ENCODE results near the gene NCAPD2.

The NCAPD2 gene

GRCh38 chr12:6450869-6451347 lies 43.0 kb upstream of the NCAPD2 start:
- no peak for TF ChIP-seq CREB1 (IDR thresholded peaks at IDR 0.05; ENCODE audit: low read depth)
- no peak for TF ChIP-seq ZBTB7A (IDR thresholded peaks at IDR 0.05; ENCODE audit: low read depth)
- TF ChIP-seq, protein P1, sequence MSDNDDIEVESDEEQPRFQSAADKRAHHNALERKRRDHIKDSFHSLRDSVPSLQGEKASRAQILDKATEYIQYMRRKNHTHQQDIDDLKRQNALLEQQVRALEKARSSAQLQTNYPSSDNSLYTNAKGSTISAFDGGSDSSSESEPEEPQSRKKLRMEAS (IDR thresholded peaks at IDR 0.05), result no peak
- no peak for TF ChIP-seq NFIC (IDR thresholded peaks at IDR 0.05)

- TF ChIP-seq RAD21 (IDR thresholded peaks at IDR 0.05; ENCODE audit: low read depth) (no peak), EGR1 (IDR thresholded peaks at IDR 0.05) (no peak), TEAD4 (IDR thresholded peaks at IDR 0.05) (no peak), YY1 (IDR thresholded peaks at IDR 0.05; ENCODE audit: low read depth) (no peak), EP300 (IDR thresholded peaks at IDR 0.05; ENCODE audit: borderline replicate concordance) (no peak), CREB1 (IDR thresholded peaks at IDR 0.05; ENCODE audit: low read depth) (no peak), CEBPB (IDR thresholded peaks at IDR 0.05) (no peak), TAF1 (IDR thresholded peaks at IDR 0.05; ENCODE audit: low read depth) (no peak), ZBTB7A (IDR thresholded peaks at IDR 0.05; ENCODE audit: low read depth) (no peak), TCF12 (IDR thresholded peaks at IDR 0.05; ENCODE audit: low read depth) (no peak), NFIC (IDR thresholded peaks at IDR 0.05) (no peak), FOXM1 (IDR thresholded peaks at IDR 0.05; ENCODE audit: borderline replicate concordance, low read depth) (no peak), REST (IDR thresholded peaks at IDR 0.05; ENCODE audit: low read depth) (no peak)
- TF ChIP-seq, protein P2, sequence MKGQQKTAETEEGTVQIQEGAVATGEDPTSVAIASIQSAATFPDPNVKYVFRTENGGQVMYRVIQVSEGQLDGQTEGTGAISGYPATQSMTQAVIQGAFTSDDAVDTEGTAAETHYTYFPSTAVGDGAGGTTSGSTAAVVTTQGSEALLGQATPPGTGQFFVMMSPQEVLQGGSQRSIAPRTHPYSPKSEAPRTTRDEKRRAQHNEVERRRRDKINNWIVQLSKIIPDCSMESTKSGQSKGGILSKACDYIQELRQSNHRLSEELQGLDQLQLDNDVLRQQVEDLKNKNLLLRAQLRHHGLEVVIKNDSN (IDR thresholded peaks at IDR 0.05), result no peak
- TF ChIP-seq, protein P1 (IDR thresholded peaks at IDR 0.05), result no peak
Observed at GRCh38 chr12:6451348-6452244, 42.3 kb upstream of the NCAPD2 start, which contains the start of gene TAPBPL. Gene TAPBPL (plus strand): TSS chr12:6452042. CDS start chr12:6452249, 207 bp downstream.

DNA sequence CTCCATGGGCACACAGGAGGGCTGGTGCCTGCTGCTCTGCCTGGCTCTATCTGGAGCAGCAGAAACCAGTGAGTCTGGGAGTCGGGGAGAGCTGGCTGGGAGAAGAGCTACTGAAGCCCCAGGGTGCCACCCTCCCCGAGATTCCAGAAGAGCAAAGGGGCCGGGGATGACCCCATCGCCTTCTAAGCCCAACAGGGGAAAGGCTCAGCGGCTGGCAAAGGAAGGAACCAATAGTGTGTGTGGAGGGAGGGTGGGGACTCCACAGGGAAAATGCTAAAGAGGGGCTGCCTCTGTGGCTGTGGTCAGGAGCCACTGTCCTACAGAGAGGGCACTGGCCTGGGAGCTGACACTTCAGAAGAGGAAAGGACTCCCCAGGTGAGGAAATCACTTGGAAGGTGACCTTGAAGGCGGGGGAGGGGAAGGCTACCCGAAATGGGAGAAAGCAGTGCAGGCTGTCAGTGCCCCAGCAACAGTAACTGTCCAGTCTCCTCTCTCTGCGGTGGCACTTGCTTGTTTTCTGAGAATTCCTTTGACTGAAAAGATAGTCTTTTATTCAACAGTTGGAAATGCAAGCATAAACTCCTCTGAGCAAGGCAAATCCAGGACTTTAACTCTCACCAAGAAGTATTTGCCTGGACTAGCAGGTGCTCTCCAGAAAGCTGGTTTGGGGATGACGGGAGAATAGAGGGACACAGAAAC lies 41.5 kb upstream of the NCAPD2 start:
- TF ChIP-seq, protein P2 (IDR thresholded peaks at IDR 0.05), result no peak
- no peak for TF ChIP-seq CREB1 (IDR thresholded peaks at IDR 0.05; ENCODE audit: low read depth)
- TF ChIP-seq RAD21 (IDR thresholded peaks at IDR 0.05; ENCODE audit: low read depth), result no peak
- no peak for TF ChIP-seq EP300 (IDR thresholded peaks at IDR 0.05; ENCODE audit: borderline replicate concordance)
- TF ChIP-seq NFIC (IDR thresholded peaks at IDR 0.05), result no peak
- TF ChIP-seq CEBPB (IDR thresholded peaks at IDR 0.05), result no peak
- TF ChIP-seq YY1 (IDR thresholded peaks at IDR 0.05; ENCODE audit: low read depth), result no peak
- no peak for TF ChIP-seq TAF1 (IDR thresholded peaks at IDR 0.05; ENCODE audit: low read depth)
- no peak for TF ChIP-seq EGR1 (IDR thresholded peaks at IDR 0.05)
- no peak for TF ChIP-seq TEAD4 (IDR thresholded peaks at IDR 0.05)
- no peak for TF ChIP-seq REST (IDR thresholded peaks at IDR 0.05; ENCODE audit: low read depth)
- no peak for TF ChIP-seq ZBTB7A (IDR thresholded peaks at IDR 0.05; ENCODE audit: low read depth)
- TF ChIP-seq TCF12 (IDR thresholded peaks at IDR 0.05; ENCODE audit: low read depth), result no peak
- TF ChIP-seq, protein P1 (IDR thresholded peaks at IDR 0.05), result no peak
- TF ChIP-seq FOXM1 (IDR thresholded peaks at IDR 0.05; ENCODE audit: borderline replicate concordance, low read depth), result no peak

DNA sequence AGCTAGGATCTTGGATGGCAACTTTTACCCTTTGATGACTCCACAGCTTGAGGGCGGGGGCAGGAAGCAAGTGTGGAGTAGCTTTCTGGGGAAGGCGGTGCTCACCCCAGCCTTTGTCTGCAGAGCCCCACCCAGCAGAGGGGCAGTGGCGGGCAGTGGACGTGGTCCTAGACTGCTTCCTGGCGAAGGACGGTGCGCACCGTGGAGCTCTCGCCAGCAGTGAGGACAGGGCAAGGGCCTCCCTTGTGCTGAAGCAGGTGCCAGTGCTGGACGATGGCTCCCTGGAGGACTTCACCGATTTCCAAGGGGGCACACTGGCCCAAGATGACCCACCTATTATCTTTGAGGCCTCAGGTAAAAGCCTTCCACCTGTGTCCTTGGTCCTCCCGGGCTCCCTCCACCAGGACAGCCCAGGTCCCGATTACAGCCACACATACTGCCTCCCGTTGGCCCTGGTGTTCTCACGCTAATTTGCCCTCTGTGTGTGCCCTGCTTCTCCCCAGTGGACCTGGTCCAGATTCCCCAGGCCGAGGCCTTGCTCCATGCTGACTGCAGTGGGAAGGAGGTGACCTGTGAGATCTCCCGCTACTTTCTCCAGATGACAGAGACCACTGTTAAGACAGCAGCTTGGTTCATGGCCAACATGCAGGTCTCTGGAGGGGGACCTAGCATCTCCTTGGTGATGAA lies 40.8 kb upstream of the NCAPD2 start:
- no peak for TF ChIP-seq TAF1 (IDR thresholded peaks at IDR 0.05; ENCODE audit: low read depth)
- TF ChIP-seq, protein P1 (IDR thresholded peaks at IDR 0.05), result no peak
- TF ChIP-seq REST (IDR thresholded peaks at IDR 0.05; ENCODE audit: low read depth), result no peak
- TF ChIP-seq, protein P2 (IDR thresholded peaks at IDR 0.05), result no peak
- TF ChIP-seq RAD21 (IDR thresholded peaks at IDR 0.05; ENCODE audit: low read depth), result no peak
- TF ChIP-seq CEBPB (IDR thresholded peaks at IDR 0.05), result no peak
- TF ChIP-seq ZBTB7A (IDR thresholded peaks at IDR 0.05; ENCODE audit: low read depth), result no peak
- TF ChIP-seq FOXM1 (IDR thresholded peaks at IDR 0.05; ENCODE audit: borderline replicate concordance, low read depth), result no peak
- TF ChIP-seq EGR1 (IDR thresholded peaks at IDR 0.05), result no peak
- TF ChIP-seq TEAD4 (IDR thresholded peaks at IDR 0.05), result no peak
- no peak for TF ChIP-seq CREB1 (IDR thresholded peaks at IDR 0.05; ENCODE audit: low read depth)
- no peak for TF ChIP-seq YY1 (IDR thresholded peaks at IDR 0.05; ENCODE audit: low read depth)
- no peak for TF ChIP-seq NFIC (IDR thresholded peaks at IDR 0.05)
- TF ChIP-seq TCF12 (IDR thresholded peaks at IDR 0.05; ENCODE audit: low read depth), result no peak
